ENCODE results near the gene DMTF1. TPM values are rescaled to one million over a fixed set of nuclear protein-coding genes. Genes with fewer than 3 reads are reported as not detected.
A peak's percentile ranks its signal among the peaks of the same experiment; 100 is the strongest.
"Not testable (repeated sequence)": the region's sequence is repeated elsewhere in the genome, so short reads cannot be mapped to it uniquely, and the experiment has no call there.

DMTF1 gene, protein sequence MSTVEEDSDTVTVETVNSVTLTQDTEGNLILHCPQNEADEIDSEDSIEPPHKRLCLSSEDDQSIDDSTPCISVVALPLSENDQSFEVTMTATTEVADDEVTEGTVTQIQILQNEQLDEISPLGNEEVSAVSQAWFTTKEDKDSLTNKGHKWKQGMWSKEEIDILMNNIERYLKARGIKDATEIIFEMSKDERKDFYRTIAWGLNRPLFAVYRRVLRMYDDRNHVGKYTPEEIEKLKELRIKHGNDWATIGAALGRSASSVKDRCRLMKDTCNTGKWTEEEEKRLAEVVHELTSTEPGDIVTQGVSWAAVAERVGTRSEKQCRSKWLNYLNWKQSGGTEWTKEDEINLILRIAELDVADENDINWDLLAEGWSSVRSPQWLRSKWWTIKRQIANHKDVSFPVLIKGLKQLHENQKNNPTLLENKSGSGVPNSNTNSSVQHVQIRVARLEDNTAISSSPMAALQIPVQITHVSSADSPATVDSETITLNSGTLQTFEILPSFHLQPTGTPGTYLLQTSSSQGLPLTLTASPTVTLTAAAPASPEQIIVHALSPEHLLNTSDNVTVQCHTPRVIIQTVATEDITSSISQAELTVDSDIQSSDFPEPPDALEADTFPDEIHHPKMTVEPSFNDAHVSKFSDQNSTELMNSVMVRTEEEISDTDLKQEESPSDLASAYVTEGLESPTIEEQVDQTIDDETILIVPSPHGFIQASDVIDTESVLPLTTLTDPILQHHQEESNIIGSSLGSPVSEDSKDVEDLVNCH
- 269 TPM for polyA plus RNA-seq (ENCODE audit: insufficient read length)
- long read RNA-seq, donor 1, transcript DMTF1-223 (4 exons, 2,509 nt) = minor isoform, 5 of 64 reads
- long read RNA-seq, donor 1, transcript DMTF1-229 (1 exons, 2,370 nt) = major isoform, 57 of 64 reads
- long read RNA-seq, donor 1, partial matches to known transcripts = 0 of 64 reads
- long read RNA-seq, donor 1, other reads (novel, unspliced or antisense) = 0 of 64 reads
- long read RNA-seq, donor 2, transcript DMTF1-229 (1 exons, 2,370 nt) = major isoform, 87 of 106 reads
- long read RNA-seq, donor 2, partial matches to known transcripts = 11 of 106 reads
- long read RNA-seq, donor 2, other reads (novel, unspliced or antisense) = 0 of 106 reads
- long read RNA-seq, donor 3, transcript DMTF1-229 (1 exons, 2,370 nt) = major isoform, 65 of 72 reads
- long read RNA-seq, donor 3, partial matches to known transcripts = 0 of 72 reads
- long read RNA-seq, donor 3, other reads (novel, unspliced or antisense) = 0 of 72 reads
- long read RNA-seq, donor 4, transcript DMTF1-229 (1 exons, 2,370 nt) = major isoform, 26 of 28 reads
- long read RNA-seq, donor 4, partial matches to known transcripts = 0 of 28 reads
- long read RNA-seq, donor 4, other reads (novel, unspliced or antisense) = 0 of 28 reads
- long read RNA-seq, donor 5, transcript DMTF1-229 (1 exons, 2,370 nt) = major isoform, 117 of 125 reads
- long read RNA-seq, donor 5, partial matches to known transcripts = 0 of 125 reads
- long read RNA-seq, donor 5, other reads (novel, unspliced or antisense) = 0 of 125 reads
- long read RNA-seq, donor 6, transcript DMTF1-229 (1 exons, 2,370 nt) = major isoform, 72 of 135 reads
- long read RNA-seq, donor 6, partial matches to known transcripts = 40 of 135 reads
- long read RNA-seq, donor 6, other reads (novel, unspliced or antisense) = 18 of 135 reads
- long read RNA-seq, donor 7, transcript DMTF1-229 (1 exons, 2,370 nt) = major isoform, 124 of 133 reads
- long read RNA-seq, donor 7, partial matches to known transcripts = 0 of 133 reads
- long read RNA-seq, donor 7, other reads (novel, unspliced or antisense) = 0 of 133 reads
- long read RNA-seq, donor 8, transcript DMTF1-229 (1 exons, 2,370 nt) = major isoform, 48 of 52 reads
- long read RNA-seq, donor 8, partial matches to known transcripts = 0 of 52 reads
- long read RNA-seq, donor 8, other reads (novel, unspliced or antisense) = 0 of 52 reads

DNA sequence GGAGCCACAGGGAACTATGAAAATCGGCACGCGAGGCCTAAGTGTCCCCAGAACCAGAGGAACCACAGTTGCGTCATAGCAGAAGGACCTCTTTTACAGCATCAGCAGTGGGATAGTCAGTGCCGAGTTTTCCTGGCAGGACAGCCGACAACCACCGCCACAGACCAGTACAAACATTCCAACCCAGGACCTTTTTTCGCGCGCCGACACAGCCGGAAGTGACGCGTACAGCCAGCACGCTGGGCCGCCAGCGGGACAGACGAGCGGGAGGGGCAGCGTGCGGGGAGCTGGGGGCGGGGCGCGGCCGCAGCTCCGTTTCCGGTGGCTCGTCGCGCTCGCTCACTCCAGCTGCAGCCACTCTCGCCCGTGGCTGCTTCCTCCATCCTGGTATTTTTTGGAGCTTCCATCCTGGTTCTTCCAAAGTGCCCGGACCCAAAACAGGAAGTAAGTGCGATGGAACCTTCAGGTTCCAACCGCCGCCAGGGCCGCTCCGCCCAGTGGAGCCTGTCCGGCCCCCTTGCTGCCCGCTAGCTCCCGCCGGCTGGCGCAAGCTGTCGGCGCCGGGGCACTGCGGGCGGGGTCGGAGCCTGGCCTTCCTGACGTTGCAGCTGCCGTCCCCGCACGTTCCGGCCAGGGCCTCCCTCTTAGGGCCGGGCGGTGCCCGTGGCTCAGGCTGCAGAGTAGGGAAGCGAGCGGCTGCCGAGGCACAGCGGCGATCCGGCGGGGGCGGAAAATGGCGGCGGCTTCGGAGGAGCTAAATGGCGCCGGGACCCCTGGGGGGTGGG is at the start of gene DMTF1:
Gene DMTF1, plus strand, starts transcription at position 342 of the 785 bp plus-strand sequence. CDS start 12,489 bp downstream, outside the sequence.
- DNase-seq = peak; percentile 92

DNA sequence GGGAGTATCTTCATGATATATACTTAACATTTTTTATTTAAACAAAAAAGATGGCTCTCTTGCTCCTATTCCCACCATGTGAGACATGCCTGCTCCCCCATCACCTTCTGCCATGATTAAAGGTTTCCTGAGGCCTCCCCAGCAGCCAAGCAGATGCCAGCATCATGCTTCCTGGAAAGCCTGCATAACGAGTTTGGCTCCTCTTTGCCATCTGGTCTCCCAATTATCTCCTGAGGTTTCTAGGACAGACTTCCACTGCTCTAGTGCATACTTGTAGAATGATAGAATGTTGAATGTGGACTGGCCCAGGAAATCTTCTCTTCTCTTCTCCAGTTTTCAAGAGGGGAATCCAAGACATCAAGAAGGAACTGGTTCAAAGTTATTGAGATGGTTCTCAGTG is 46.9 kb upstream of the DMTF1 start:
- no peak for DNase-seq

DNA sequence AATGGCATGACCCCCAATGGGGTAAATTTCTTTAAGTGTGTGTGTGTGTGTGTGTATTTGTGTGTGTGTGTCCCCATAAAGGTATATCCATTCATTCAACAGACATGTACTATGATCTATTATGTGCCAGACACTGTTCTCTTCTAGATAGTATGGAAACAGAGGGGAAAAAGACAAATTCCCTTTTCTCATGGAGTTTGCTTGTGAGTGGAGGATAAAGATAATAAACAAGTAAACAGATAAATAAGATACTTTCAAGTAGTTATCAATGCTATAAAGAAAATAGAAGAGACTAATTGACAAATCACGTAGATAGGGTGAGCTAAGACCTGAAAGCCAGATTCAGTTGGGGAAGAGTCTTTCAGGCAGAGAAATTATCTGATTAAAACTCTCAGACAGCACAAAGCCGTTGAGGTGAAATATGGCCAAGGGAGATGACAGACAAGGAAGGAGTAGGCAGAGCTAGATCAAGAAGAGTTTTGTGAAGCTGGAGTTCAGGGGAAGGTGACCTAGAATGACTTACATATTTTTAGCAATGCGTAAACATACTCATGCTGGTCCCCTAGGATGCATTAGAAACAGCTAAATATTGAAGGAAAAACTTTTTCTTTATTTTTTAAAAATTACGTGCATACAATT is 45.2 kb upstream of the DMTF1 start:
- DNase-seq = no peak

DNA sequence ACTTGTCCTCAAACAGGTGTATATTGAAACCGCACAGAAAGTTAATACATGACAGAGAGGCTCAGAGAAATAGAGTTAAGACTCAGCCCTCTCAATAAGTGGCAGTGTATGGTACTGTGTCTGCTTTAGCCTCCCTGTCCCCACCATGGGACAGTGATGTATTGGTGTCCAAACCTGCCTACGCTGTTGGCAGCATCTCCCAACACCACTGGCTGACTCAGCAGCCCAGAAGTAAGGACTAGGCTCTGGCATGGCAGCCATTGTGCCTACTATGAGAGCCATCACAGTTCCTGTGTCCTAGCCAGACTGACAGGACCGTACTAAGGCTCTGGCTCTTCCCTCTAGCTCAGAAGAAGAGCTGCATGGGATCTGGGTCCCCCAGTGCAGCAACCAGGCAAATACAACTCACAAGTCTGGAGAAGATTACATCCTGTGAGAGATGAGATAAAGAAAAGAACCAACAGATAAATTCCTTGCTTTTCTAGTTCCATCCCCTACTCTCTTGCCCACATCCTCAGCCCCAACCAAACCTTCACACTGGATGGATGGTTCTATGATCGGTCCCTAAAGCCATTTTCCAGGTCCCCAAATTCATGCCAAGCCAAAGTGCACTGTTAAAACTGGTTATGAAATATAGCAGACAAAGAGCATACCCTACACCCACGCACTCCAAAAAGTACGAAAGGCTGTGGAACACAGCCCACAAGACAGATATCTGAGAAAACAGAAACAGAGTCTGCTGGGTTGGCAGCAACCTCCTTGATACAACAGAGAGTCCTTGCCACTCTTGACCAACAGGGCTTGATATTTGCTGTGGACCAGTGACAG is 44.1 kb upstream of the DMTF1 start:
- no peak for DNase-seq

DNA sequence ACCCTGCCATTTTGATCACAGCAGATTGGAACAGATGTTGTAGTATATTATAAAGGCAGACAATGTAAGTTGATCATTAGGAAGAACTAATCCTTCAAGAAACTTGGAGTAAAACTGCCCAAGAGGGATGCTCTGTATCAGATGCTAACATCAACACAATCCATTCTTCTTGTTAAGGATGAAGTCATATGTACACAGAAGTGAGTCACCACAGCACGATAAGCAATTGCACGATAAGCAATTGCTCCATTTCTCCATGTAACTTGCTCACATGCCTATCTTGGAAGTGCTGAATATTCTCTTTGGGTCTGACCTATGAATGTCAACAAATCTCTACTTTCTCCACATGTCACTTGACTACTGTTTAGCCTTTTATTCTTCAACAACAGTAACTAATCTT is 41.5 kb upstream of the DMTF1 start:
- no peak for DNase-seq

DNA sequence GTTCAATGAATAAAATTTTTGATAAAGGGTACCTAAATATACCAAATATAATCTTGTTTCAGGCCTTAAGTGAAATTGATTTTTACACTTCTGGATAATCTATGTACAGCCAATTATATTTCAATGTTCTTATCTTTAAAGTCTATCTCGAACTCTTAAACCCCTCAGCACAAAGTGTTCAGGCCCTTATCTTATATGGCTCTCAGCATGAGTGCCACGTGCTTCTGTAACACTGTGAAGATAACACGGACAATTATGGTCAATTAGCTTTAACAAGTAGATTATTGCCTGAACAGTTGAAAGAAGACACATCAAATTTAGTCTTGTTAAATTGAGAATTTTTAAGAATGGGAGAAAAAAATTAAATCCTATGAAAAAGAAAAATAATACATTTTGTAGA is 40.4 kb upstream of the DMTF1 start:
- DNase-seq = no peak

DNA sequence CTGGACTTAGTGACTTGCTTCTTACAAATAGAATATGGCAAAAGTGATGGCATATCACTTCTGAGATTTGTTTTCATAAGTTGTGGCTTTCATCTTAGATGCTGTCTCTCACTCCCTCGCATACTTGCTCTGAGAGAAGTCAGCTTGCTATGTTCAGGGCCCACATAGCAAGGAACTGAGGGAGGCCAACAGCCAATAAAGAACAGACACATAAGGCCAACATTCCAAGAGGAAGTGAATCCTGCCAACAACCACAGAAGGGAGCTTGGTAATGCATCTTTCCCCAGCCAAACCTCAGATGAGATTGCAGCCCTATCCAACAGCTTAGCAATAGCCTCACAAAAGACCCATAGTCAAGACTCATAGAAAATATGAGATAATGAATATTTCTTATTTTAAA is 39.2 kb upstream of the DMTF1 start:
- no peak for DNase-seq

DNA sequence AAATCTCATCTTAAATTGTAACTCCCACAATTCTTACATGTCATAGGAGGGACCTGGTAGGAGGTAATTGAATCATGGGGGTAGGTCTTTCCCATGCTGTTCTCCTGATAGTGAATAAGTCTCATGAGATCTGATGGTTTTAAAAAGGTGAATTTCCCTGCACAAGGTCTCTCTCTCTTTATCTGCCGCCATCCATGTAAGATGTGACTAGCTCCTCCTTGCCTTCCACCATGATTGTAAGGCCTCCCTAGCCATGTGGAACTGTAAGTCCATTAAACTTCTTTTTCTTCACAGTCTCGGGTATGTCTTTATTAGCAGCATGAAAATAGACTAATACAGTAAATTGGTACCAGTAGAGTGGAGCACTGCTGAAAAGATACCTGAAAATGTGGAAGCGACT is 38.3 kb upstream of the DMTF1 start:
- DNase-seq = not testable (repeated sequence)

DNA sequence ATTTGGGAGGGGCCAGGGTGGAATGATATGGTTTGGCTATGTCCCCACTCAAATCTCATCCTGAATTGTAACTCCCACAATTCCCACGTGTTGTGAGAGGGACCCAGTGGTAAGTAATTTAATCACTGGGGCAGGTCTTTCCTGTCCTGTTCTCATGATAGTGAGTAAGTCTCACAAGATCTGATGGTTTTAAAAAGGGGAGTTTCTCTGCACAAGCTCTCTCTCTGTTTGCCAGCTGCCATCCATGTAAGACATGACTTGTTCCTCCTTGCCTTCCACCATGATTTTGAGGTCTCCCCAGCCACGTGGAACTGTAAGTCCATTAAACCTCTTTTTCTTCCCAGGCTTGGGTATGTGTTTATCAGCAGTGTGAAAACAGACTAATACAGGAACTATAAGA is 36.5 kb upstream of the DMTF1 start:
- not testable (repeated sequence) for DNase-seq

DNA sequence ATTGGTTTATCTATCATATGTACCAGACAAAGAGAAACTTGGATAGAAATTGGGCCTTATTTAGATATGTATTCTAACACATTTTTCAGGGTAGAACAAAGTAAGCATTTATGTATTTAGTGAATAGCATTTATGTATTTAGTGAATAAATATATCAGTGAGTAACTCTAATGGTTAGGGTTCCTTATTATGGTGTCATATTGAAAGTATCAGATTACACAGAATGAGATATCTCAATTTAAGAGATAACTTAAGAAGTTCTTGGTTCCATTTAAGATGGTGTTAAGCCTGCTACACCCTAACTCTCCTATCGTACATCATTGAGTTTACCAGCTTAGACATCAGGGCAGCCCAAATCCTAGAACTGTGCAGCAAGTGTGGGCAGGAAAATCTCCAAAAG is 35.9 kb upstream of the DMTF1 start:
- DNase-seq = no peak

DNA sequence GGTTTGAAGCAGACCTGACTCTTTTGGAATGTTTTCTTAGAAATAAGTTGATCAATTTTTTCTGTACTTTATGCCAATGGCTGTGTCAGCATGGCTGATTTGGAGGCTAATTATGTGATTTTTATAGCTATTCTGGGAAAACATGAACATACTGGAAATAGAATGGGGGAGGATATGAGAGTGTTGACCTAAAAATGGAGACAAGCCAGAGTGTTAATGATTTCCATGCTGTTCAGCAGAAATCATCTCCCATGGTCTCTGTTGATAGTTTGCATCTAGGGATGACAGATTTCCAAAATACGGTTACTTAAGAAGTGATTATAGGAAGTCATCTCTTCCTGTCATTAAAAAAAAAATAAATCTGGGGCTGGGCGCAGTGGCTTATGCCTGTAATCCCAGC is 32.7 kb upstream of the DMTF1 start:
- no peak for DNase-seq

DNA sequence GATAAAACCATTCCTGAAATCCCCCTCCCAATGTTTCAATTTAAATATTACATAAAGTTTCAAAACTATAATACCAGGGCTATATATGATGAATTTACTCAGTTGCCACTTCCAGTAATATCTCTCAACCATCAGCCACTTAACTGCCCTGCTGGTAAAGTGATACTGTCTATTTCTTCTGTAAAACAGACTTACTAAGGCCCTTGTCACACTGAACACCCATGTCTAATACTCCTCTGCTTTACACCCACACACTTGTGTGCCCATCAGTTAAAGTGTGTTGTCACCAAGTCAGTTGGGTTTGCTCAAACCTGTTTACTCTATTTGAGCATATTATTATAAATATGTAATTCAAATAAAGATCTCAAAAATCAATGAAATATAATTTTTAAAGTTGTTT is 29.1 kb upstream of the DMTF1 start:
- DNase-seq = no peak

DNA sequence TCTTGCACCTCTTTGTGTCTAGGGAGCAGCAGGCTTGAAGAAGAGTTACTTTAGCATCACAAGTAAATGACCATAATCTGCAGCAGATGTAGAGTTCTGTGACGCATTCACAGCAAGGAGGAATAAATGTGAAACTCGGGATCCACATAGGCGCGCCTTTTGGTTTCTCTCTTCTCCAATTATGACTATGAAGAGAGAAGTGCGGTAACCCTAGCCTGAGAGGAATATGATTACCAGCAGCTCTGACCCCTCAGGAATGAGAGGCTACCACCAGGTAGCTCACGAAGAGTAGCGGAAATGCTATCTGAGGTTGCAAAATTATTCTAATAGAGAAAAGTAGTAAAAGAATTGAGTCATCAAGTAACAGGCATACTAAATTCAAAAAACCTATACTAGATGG is 25.2 kb upstream of the DMTF1 start:
- no peak for DNase-seq

DNA sequence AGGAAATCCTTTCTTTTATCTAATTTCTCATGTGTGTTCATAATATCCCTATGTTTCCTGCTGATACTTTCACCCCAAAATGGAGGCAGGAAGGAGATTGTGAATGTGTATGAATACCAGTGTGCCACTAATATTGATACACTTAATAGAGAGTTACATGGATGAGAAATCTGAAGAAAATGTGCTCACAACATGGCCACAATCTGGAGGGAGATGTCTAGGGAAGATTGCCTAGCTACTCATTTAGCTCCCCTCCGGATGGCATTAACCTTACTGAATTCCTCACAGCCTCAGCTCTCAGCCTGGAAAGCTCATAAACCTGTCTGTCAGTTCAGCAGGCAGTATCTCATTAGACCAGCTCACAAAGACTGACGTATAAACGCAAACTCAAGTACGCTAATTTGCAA is 23.4 kb upstream of the DMTF1 start:
- peak; percentile 50 for DNase-seq

DNA sequence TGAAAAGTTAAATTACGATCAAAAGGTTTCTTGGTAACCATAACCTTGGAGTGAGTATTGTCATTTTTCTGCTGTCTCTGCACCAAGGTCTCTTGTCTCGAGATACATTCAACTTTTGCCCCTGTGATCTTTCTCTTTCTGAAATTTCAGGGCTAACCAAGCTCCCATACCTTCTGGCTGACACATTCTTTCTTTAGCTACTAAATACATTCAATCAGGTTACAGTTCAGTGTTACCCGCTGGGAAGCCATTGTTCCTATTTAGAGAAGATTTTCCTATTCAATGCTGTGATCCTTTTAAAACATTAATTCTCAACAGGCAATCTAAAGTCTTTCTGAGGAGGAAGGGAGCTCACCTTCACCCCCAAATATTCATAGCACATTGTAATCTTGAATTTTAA is 22.9 kb upstream of the DMTF1 start:
- DNase-seq = no peak

DNA sequence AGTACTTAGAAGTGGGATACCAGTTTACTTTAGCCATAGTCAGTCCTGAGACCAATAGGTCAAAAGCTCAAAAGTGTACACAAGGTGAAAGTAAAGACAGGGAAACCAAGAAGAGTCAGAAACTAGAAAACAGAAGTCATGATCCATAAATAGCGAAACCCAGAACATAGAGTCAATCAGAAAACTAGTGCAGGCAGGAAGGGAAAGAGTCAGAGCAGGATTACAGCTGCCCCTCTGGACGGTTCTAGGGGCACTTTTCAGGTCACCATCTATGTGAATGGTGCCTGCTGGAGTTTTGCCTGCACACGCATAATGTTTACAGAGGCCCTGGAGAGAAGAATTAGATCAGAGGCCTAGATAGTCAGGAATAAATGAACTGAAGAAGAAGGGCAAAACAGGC is 22.4 kb upstream of the DMTF1 start:
- DNase-seq = no peak

DNA sequence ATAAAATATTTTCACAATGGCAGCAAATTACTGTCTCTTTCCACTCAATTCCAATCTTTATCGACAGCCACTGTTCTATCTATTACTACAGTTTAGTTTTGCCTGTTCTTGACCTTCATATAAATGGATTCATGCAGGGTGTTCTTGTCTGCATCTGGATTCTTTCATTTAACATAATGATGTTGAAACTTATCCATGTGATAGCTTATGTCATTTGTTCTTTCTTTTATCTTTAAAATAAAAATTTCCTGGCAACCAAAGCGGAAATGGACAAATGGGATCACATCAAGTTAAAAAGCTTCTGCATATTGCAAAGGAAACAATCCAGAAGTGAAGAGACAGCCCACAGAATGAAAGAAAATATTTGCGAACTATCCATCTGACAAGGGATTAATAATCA is 20.5 kb upstream of the DMTF1 start:
- DNase-seq = no peak

DNA sequence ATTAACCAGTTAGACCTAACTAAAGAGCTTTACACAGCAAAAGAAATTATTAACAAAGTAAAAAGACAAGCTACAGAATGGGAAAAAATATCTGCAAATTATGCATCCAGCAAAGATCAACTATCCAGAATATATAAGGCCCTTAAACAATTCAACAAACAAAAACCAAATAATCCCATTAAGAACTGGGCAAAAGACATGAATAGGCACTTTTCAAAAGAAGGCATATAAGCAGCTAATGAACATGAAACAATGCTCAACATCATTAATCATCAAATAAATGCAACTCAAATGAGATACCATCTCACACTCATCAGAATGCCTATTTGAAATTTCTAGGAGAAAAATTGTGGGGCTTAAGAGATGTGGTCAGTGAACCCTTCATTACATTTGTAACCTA is 15.0 kb upstream of the DMTF1 start:
- DNase-seq = no peak

DNA sequence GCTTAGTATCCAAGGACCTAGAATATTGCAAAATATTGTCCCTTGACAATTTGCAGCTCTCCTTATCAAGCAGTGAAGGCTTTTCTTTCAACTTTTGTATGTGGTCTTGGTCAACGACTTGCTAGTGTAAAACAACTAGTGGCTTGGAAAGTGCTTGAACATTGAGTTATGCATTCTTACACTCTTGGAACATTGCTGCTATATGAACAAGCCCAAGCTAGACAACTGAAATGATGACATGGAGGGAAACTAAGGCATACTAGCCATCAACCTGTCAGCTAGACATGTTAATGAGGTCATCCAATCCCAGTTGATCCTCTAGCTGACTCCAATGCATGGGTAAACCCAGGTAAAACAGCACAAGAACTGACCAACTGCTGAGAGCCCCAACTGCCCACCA is 12.7 kb upstream of the DMTF1 start:
- no peak for DNase-seq
